IPS-20b (cell line): Measurements from ENCODE around the gene STAU1.

Experiments used
- H3K27ac ChIP-seq: one replicate; pipeline ENCODE4 v1.5.1; 2013; ENCODE audit warnings: low read length
- H3K27me3 ChIP-seq: 2 replicates; pipeline ENCODE4 v1.6.1; 2013; ENCODE audit warnings: mild to moderate bottlenecking, low read length, inconsistent platforms; ENCODE audit not compliant: insufficient read depth
- H3K36me3 ChIP-seq: 2 replicates; pipeline ENCODE4 v1.6.1; 2013; ENCODE audit warnings: low read depth, mild to moderate bottlenecking, inconsistent platforms, low read length, moderate library complexity; ENCODE audit not compliant: insufficient read depth
- H3K4me1 ChIP-seq: 2 replicates; pipeline ENCODE4 v1.6.1; 2013; ENCODE audit warnings: mild to moderate bottlenecking, control low read depth, inconsistent platforms, low read length, moderate library complexity; ENCODE audit not compliant: insufficient read depth
- H3K4me3 ChIP-seq: 2 replicates; pipeline ENCODE4 v1.5.1; 2013; ENCODE audit warnings: mild to moderate bottlenecking, low read length, inconsistent platforms
- H3K9ac ChIP-seq: 2 replicates; pipeline ENCODE4 v1.6.1; 2013; ENCODE audit warnings: low read depth, mild to moderate bottlenecking, inconsistent platforms, low read length, moderate library complexity
- H3K9me3 ChIP-seq: 2 replicates; pipeline ENCODE4 v1.6.1; 2013; ENCODE audit warnings: mild to moderate bottlenecking, low read depth, low read length, inconsistent platforms; ENCODE audit not compliant: insufficient read depth

The STAU1 gene, protein sequence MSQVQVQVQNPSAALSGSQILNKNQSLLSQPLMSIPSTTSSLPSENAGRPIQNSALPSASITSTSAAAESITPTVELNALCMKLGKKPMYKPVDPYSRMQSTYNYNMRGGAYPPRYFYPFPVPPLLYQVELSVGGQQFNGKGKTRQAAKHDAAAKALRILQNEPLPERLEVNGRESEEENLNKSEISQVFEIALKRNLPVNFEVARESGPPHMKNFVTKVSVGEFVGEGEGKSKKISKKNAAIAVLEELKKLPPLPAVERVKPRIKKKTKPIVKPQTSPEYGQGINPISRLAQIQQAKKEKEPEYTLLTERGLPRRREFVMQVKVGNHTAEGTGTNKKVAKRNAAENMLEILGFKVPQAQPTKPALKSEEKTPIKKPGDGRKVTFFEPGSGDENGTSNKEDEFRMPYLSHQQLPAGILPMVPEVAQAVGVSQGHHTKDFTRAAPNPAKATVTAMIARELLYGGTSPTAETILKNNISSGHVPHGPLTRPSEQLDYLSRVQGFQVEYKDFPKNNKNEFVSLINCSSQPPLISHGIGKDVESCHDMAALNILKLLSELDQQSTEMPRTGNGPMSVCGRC

GRCh38 chr20:49187851-49188641, at the start of gene STAU1:
Gene STAU1 (minus strand): TSS chr20:49188334. CDS start chr20:49166201, 22,133 bp downstream.
- peak within 1 kb of the TSS; percentile 73 for H3K9ac ChIP-seq
- no peaks in the 10 kb centered on the region for H3K9me3 ChIP-seq
- H3K27ac ChIP-seq: no peak within 1 kb of the TSS
- peaks cover 7% of the 10 kb centered on the region; the same call in 1 of the 2 replicates for H3K4me1 ChIP-seq
- no peaks in the 10 kb centered on the region for H3K27me3 ChIP-seq
- no peaks in the 10 kb centered on the region for H3K36me3 ChIP-seq
- H3K4me3 ChIP-seq: peak within 1 kb of the TSS; percentile 81

- Histone ChIP-seq H3K36me3 (peaks cover 97% of the 10 kb centered on the region), H3K27ac (no peak overlapping the region)
Measured at GRCh38 chr20:49237531-49237930, 49.4 kb upstream of the STAU1 start.

DNA sequence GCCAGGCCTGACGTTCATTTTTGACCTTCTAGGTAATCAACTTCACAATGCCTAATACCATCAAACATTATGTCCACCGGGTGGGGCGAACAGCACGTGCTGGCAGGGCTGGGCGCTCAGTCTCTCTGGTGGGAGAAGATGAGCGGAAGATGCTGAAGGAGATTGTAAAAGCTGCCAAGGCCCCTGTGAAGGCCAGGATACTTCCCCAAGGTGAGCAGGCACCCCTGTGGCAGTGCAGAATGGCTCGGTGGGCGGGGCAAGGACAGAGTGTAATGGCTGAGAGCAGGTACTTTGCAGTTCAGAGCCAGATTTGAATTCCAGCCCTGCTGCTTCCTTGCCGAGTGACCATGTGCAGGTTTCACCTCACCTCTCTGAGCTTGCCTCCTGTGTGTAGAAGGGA, 48.2 kb upstream of the STAU1 start:
- Histone ChIP-seq H3K9ac (no peak overlapping the region), H3K36me3 (peaks cover 94% of the 10 kb centered on the region), H3K27ac (no peak overlapping the region), H3K4me1 (no peaks in the 10 kb centered on the region), H3K9me3 (no peaks in the 10 kb centered on the region), H3K4me3 (no peak overlapping the region), H3K27me3 (no peaks in the 10 kb centered on the region)

More at GRCh38 chr20:49237531-49237930, 49.4 kb upstream of the STAU1 start:
- Histone ChIP-seq H3K9ac (no peak overlapping the region), H3K4me3 (no peak overlapping the region), H3K4me1 (no peaks in the 10 kb centered on the region), H3K27me3 (no peaks in the 10 kb centered on the region), H3K9me3 (no peaks in the 10 kb centered on the region)

DNA sequence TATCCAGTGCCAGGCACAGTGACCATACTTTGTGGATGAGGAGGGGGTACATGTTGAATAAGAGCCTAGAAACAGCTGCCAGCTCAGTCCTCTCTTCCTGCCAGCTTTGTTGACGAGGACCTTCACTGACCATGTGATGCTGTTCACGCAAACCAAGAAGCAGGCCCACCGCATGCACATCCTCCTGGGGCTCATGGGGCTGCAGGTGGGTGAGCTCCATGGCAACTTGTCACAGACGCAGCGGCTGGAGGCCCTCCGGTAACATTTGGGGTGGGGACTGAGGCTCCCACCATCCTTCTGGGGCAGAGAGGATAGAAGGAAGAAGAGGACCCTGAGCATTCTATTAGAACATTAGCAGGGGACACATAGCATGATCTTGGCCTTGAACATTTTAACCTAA, 46.7 kb upstream of the STAU1 start:
- Histone ChIP-seq H3K4me1 (no peaks in the 10 kb centered on the region), H3K4me3 (no peak overlapping the region), H3K27ac (no peak overlapping the region), H3K9me3 (no peaks in the 10 kb centered on the region), H3K27me3 (no peaks in the 10 kb centered on the region), H3K9ac (no peak overlapping the region), H3K36me3 (peaks cover 94% of the 10 kb centered on the region)

DNA sequence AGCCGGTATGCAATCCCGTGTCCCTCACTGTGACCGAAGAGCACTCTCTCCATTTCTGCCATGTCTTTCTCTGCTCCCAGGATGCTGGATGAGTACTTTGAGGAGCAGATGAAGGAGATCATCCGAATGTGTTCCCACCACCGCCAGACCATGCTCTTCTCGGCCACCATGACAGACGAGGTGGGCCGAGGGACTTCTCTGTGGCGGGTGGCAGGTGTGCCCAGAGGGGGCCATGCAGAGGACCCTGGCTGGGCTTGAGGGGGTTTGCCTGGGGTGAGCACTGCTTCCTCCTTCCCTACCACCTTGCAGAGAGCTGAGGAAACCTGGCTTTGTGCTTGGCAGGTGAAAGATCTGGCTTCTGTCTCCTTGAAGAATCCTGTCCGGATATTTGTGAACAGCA, 45.1 kb upstream of the STAU1 start:
- H3K4me1 ChIP-seq: no peaks in the 10 kb centered on the region
- H3K9ac ChIP-seq: no peak overlapping the region
- H3K9me3 ChIP-seq: no peaks in the 10 kb centered on the region
- H3K27me3 ChIP-seq: no peaks in the 10 kb centered on the region
- peaks cover 93% of the 10 kb centered on the region for H3K36me3 ChIP-seq
- H3K27ac ChIP-seq: no peak overlapping the region
- H3K4me3 ChIP-seq: no peak overlapping the region

GRCh38 chr20:49231471-49231870, 43.3 kb upstream of the STAU1 start:
- Histone ChIP-seq H3K9me3 (no peaks in the 10 kb centered on the region), H3K4me3 (no peak overlapping the region), H3K9ac (no peak overlapping the region), H3K27me3 (no peaks in the 10 kb centered on the region), H3K36me3 (peaks cover 88% of the 10 kb centered on the region), H3K4me1 (no peaks in the 10 kb centered on the region), H3K27ac (no peak overlapping the region)

GRCh38 chr20:49230561-49231133, 42.5 kb upstream of the STAU1 start:
- no peak overlapping the region for H3K4me3 ChIP-seq
- H3K9ac ChIP-seq: no peak overlapping the region
- H3K9me3 ChIP-seq: no peaks in the 10 kb centered on the region
- H3K27me3 ChIP-seq: no peaks in the 10 kb centered on the region
- H3K27ac ChIP-seq: no peak overlapping the region
- H3K4me1 ChIP-seq: no peaks in the 10 kb centered on the region
- peaks cover 89% of the 10 kb centered on the region for H3K36me3 ChIP-seq

- peaks cover 89% of the 10 kb centered on the region for H3K36me3 ChIP-seq
Measured at GRCh38 chr20:49230021-49230420, 41.9 kb upstream of the STAU1 start.

GRCh38 chr20:49229381-49229780, 41.2 kb upstream of the STAU1 start:
- Histone ChIP-seq H3K4me1 (no peaks in the 10 kb centered on the region), H3K9me3 (no peaks in the 10 kb centered on the region), H3K9ac (no peak overlapping the region), H3K27ac (no peak overlapping the region), H3K4me3 (no peak overlapping the region), H3K27me3 (no peaks in the 10 kb centered on the region), H3K36me3 (peaks cover 89% of the 10 kb centered on the region)

More at GRCh38 chr20:49230021-49230420, 41.9 kb upstream of the STAU1 start:
- Histone ChIP-seq H3K27me3 (no peaks in the 10 kb centered on the region), H3K4me3 (no peak overlapping the region), H3K9ac (no peak overlapping the region), H3K27ac (no peak overlapping the region), H3K4me1 (no peaks in the 10 kb centered on the region), H3K9me3 (no peaks in the 10 kb centered on the region)

- no peaks in the 10 kb centered on the region for H3K27me3 ChIP-seq
- no peak overlapping the region for H3K4me3 ChIP-seq
- H3K9me3 ChIP-seq: no peaks in the 10 kb centered on the region
- peaks cover 89% of the 10 kb centered on the region for H3K36me3 ChIP-seq
- H3K27ac ChIP-seq: no peak overlapping the region
- H3K4me1 ChIP-seq: no peaks in the 10 kb centered on the region
- H3K9ac ChIP-seq: no peak overlapping the region
Measured at GRCh38 chr20:49228676-49229075, 40.5 kb upstream of the STAU1 start.

- no peak overlapping the region for H3K27ac ChIP-seq
- no peak overlapping the region for H3K9ac ChIP-seq
- no peaks in the 10 kb centered on the region for H3K4me1 ChIP-seq
- H3K36me3 ChIP-seq: peaks cover 88% of the 10 kb centered on the region
- no peaks in the 10 kb centered on the region for H3K9me3 ChIP-seq
- H3K27me3 ChIP-seq: no peaks in the 10 kb centered on the region
- H3K4me3 ChIP-seq: no peak overlapping the region
Measured at GRCh38 chr20:49225896-49226295, 37.8 kb upstream of the STAU1 start.
